Stomach smooth muscle (tissue), 2 donors: Measurements from ENCODE around the gene FAN1.
"Not testable (repeated sequence)": the region's sequence is repeated elsewhere in the genome, so short reads cannot be mapped to it uniquely, and the experiment has no call there.

Experiments
- H3K27ac ChIP-seq: one replicate; pipeline ENCODE4 v1.7.0; 2013; ENCODE audit warnings: mild to moderate bottlenecking, low read length, inconsistent platforms
- H3K27me3 ChIP-seq, 2 donors: one replicate each; pipeline ENCODE4 v1.7.0; 2013; ENCODE audit warnings: low read length in 2 of 2; ENCODE audit not compliant: insufficient read depth in 2 of 2, control insufficient read depth in 1 of 2
- H3K36me3 ChIP-seq, 2 donors: one replicate each; pipeline ENCODE4 v1.7.0; 2013; ENCODE audit warnings: low read length in 2 of 2; ENCODE audit not compliant: control insufficient read depth in 2 of 2, insufficient read depth in 2 of 2
- H3K4me1 ChIP-seq: one replicate; pipeline ENCODE4 v1.7.0; 2013; ENCODE audit warnings: low read length; ENCODE audit not compliant: control insufficient read depth, insufficient read depth
- H3K4me3 ChIP-seq, 2 donors: one replicate each; pipeline ENCODE4 v1.7.0; 2013; ENCODE audit warnings: low read length in 2 of 2
- H3K9ac ChIP-seq, 2 donors: one replicate each; pipeline ENCODE4 v1.7.0; 2013; ENCODE audit warnings: low read length in 2 of 2, mild to moderate bottlenecking in 1 of 2
- H3K9me3 ChIP-seq, 2 donors: one replicate each; pipeline ENCODE4 v1.7.0; 2013; ENCODE audit warnings: low read length in 2 of 2; ENCODE audit not compliant: control insufficient read depth in 2 of 2
- donor health status: healthy.
- donor health status: Pancreatic carcinoma.

FAN1 gene

DNA sequence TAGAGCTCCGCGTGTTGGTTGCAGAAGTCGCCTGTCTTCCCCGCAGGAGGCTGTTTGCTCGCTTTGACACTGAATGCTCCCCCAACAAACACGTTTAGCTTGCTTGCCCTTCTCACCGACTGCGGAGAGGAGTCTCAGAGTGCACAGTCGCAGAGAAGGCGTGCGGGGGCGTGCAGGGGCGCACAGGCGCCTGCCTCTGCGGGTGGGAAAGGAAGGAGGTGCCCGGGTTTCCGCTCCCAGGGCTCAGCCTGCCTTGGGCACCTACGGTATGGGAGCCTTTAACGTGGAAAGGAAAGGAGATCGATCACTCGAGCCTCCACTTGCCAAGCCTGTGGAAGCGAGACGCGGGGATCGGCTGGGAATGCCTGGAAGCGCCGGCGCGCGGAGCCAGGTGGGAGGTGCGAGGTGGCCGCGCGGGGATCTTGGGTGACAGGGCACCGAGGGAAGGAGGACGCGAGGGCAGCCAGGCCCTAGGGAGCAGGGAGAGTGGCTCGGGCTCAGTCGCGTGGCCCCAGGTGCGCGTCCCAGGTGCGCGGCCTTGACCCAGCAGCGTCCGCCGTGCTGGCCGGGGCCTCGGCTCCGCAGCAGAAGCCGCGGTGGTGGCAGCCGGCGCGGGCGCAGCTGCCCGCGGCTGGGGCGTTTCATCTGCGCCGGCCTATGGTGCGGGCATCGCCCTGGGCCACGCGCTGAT, at the start of gene FAN1:
Gene FAN1 (plus strand): TSS at position 419 of the 691 bp plus-strand sequence. CDS start 749 bp downstream, outside the sequence.
- Histone ChIP-seq H3K27me3 (no peaks in the 10 kb centered on the region), H3K4me1 (peaks cover 6% of the 10 kb centered on the region), H3K9me3 (no peaks in the 10 kb centered on the region), H3K9ac (peak within 1 kb of the TSS; percentile 80 to 82), H3K27ac (peak within 1 kb of the TSS; percentile 46), H3K4me3 (peak within 1 kb of the TSS; percentile 96 to 97), H3K36me3 (peaks cover 0 to 3% of the 10 kb centered on the region in 2 donors)

DNA sequence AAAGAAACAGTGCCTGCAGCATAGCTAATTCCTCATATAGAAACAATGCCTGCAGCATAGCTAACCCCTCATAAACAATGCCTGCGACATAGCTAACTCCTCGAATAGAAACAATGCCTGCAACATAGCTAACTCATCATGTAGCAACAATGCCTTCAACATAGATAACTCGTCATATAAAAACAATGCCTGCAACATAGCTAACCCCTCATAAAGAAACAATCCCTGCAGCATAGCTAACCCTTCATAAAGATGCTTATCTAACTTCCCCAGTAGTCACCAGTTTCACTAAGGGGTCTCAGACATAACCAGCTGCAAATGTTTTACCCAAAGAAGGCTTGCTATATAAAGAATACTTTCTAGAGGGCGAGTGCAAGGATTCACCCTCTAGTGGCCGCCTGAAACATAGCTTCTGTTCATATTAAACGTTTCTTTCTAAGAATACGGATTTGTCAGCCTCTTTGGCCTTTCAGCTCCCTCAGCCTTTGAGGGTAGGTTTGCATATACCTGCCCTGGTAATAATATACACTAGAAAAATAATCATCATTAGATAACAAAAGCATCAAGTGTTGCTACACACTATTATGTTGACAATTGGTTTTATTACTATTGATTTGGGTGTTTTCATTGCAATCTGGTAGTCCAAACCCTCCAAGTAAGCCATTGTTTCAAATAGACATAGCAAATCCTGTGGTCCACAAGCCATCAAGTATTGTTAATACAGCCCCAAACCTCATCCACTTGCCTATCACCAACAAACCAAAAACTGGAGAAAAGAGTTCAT, 44.4 kb upstream of the FAN1 start:
- Histone ChIP-seq H3K4me3 (no peak overlapping the region), H3K27me3 (no peaks in the 10 kb centered on the region), H3K9ac (no peak overlapping the region), H3K36me3 (no peaks in the 10 kb centered on the region), H3K4me1 (no peaks in the 10 kb centered on the region), H3K9me3 (no peaks in the 10 kb centered on the region), H3K27ac (no peak overlapping the region)

DNA sequence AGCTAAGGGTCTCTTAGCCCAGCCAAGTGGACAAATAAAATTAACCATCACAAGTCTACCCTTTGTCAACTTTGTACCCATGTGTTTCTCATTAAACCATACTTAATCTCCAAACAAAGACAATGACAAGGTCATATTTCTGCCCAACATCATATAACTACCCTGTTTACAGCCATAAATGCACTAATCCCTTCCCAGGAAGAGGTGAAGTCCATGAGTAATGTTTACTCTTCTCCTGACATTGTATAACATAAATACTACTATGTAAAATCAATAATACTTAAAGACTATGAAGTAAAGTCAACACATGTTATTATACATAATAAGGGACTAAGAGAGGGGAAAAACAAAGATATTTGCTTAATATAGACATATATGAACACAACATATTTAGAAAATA, 38.5 kb upstream of the FAN1 start:
- no peaks in the 10 kb centered on the region for H3K27me3 ChIP-seq
- H3K4me3 ChIP-seq, result no peak overlapping the region
- H3K4me1 ChIP-seq, result no peaks in the 10 kb centered on the region
- no peak overlapping the region for H3K27ac ChIP-seq
- no peak overlapping the region for H3K9ac ChIP-seq
- no peaks in the 10 kb centered on the region for H3K9me3 ChIP-seq
- H3K36me3 ChIP-seq, result no peaks in the 10 kb centered on the region

DNA sequence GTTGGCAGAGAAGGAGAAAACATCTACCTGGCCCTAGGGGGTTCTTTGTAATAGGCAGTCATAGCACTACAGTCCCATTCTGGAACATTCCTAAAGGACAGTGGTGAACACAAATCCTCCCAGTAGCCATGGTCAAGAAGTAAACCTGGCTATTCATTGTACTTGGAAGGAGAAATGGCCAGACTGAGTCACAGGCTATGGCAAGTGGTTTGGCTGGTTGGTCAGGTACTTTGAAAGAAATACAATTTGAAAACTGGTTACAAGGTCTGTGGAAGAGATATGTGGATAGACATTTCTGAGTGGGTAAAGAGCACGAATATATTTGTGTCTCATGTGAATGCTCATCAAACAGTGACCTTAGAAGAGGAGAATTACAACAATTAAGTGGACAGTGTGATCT, 33.0 kb upstream of the FAN1 start:
- H3K9me3 ChIP-seq, result no peaks in the 10 kb centered on the region
- no peak overlapping the region for H3K4me3 ChIP-seq
- no peak overlapping the region for H3K9ac ChIP-seq
- no peak overlapping the region for H3K27ac ChIP-seq
- H3K4me1 ChIP-seq, result no peaks in the 10 kb centered on the region
- H3K36me3 ChIP-seq, result no peaks in the 10 kb centered on the region
- no peaks in the 10 kb centered on the region for H3K27me3 ChIP-seq

DNA sequence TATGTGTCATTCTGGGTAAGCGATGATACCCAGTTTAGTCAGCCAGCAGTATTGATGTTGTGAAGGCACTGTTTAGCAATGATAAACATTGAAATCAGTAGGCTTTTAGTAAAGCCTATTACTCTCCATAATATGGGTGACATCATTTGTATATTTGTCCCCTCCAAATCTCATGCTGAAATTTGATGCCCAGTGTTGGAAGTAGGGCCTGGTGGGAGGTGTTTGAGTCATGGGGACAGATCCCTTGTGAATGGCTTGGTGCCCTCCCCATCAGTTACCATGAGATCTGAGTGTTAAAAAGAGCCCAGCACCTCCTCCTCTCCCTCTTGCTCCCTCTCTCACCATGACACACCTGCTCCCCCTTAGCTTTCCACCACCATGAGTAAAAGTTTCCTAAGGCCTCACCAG, 31.4 kb upstream of the FAN1 start:
- Histone ChIP-seq H3K36me3 (no peaks in the 10 kb centered on the region), H3K4me3 (no peak overlapping the region), H3K27me3 (no peaks in the 10 kb centered on the region), H3K9me3 (no peaks in the 10 kb centered on the region), H3K27ac (no peak overlapping the region), H3K9ac (no peak overlapping the region), H3K4me1 (no peaks in the 10 kb centered on the region)

DNA sequence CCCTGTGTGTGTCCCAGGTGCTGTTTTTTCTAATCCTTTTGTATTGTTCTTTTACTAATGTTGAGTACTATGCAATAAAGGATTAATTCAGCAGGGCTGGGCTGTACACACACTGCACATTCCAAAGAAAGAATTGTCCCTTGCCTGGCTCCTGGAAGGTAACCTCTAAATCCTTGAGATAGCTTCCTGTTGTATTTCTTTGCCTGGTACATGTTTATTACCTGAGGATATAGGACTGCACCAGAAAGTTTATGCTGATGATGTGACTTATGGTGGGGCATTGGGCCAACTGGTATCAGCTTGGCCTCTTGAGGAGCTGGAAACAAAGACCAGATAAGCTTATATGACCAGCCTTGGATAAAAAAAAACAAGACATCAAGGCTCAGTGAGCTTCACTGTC, 26.6 kb upstream of the FAN1 start:
- Histone ChIP-seq H3K4me1 (no peaks in the 10 kb centered on the region), H3K9ac (no peak overlapping the region), H3K9me3 (no peaks in the 10 kb centered on the region), H3K4me3 (no peak overlapping the region), H3K27ac (no peak overlapping the region), H3K36me3 (no peaks in the 10 kb centered on the region), H3K27me3 (no peaks in the 10 kb centered on the region)

DNA sequence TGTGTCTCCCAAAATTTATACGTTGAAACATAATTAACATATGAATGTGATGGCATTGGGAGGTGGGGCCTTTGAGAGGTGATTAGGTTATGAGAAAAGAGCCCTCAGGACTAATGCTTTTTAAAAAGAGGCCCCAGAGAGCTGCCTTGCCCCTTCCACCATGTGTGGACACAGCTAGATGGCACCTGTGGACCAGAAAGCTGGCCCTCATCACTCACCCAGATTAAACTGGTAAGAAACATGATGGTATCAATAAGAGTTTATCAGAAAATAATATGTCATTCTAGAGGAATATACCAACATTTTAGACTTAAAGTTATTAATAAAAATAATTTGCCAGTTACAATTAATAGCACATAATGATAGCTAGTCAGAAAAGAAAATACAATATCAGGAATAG, 25.2 kb upstream of the FAN1 start:
- no peaks in the 10 kb centered on the region for H3K27me3 ChIP-seq
- no peak overlapping the region for H3K9ac ChIP-seq
- H3K4me3 ChIP-seq, result no peak overlapping the region
- no peaks in the 10 kb centered on the region for H3K36me3 ChIP-seq
- H3K27ac ChIP-seq, result no peak overlapping the region
- H3K9me3 ChIP-seq, result no peaks in the 10 kb centered on the region
- no peaks in the 10 kb centered on the region for H3K4me1 ChIP-seq

DNA sequence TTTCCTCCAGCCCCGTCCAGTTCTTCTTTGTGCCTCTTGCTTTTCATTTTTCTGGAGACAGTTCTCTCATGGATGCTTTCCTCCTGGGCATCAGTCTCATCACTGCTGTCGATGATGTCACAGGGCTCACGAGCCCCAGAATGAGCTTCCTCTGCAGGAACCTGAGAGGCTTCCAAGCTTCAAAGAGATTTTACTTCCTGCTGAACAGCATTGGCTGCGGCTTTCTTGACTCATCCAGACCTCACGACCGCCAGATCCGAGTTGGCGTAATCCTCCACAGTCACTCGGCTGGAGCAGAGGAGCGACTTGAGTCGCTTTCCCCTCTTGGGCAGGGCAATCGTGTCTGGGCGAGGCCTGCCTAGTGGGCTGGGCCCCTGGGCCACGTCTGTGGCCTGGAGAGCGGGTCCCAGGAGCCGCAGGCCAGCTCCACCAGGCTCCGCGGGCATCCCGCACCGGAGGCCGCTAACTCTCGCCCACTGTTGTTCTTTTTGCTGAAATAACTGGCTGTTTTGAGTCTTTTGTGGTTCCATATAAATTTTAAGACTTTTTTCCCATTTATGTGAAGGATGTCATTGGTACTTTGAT, 20.8 kb upstream of the FAN1 start:
- H3K9me3 ChIP-seq, result no peaks in the 10 kb centered on the region
- no peak overlapping the region for H3K27ac ChIP-seq
- no peak overlapping the region for H3K4me3 ChIP-seq
- no peaks in the 10 kb centered on the region for H3K27me3 ChIP-seq
- no peaks in the 10 kb centered on the region for H3K36me3 ChIP-seq
- no peak overlapping the region for H3K9ac ChIP-seq
- no peaks in the 10 kb centered on the region for H3K4me1 ChIP-seq

DNA sequence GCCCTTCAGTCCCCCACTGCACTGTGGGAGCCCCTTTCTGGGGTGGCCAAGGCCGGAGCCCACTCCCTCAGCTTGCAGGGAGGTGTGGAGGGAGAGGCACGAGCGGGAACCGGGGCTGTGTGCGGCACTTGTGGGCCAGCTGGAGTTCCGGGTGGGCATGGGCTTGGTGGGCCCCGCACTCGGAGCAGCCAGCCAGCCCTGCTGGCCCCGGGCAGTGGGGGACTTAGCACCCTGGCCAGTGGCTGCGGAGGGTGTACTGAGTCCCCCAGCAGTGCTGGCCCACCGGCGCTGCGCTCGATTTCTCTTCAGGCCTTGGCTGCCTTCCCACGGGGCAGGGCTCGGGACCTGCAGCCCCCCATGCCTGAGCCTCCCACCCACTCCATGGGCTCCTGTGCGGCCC, 20.0 kb upstream of the FAN1 start:
- H3K36me3 ChIP-seq, H3K27ac ChIP-seq, H3K27me3 ChIP-seq, H3K9ac ChIP-seq, H3K4me3 ChIP-seq, H3K9me3 ChIP-seq, H3K4me1 ChIP-seq: not testable (repeated sequence)

DNA sequence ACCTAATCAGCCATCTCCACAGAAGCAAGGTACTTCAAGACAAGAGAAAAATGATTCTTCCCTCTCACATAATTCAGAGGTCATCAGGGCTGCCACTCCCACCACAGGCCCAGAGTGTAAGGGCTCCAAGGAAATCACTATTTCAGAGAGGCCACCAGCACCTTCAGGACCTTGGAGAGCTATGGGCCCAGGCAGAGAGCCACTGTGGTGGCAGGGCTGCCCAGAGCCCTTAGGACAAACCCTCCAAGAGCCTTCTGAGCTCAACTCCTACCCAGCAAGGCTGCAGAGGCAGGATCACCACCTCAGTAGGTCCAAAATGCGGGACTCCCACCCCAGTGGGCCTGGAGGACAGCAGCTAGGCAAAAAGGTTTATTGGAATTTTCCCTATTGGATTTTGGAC, 17.9 kb upstream of the FAN1 start:
- H3K9ac ChIP-seq, result no peak overlapping the region
- H3K27ac ChIP-seq, result no peak overlapping the region
- no peaks in the 10 kb centered on the region for H3K9me3 ChIP-seq
- no peaks in the 10 kb centered on the region for H3K27me3 ChIP-seq
- no peaks in the 10 kb centered on the region for H3K36me3 ChIP-seq
- H3K4me1 ChIP-seq, result no peaks in the 10 kb centered on the region
- no peak overlapping the region for H3K4me3 ChIP-seq

DNA sequence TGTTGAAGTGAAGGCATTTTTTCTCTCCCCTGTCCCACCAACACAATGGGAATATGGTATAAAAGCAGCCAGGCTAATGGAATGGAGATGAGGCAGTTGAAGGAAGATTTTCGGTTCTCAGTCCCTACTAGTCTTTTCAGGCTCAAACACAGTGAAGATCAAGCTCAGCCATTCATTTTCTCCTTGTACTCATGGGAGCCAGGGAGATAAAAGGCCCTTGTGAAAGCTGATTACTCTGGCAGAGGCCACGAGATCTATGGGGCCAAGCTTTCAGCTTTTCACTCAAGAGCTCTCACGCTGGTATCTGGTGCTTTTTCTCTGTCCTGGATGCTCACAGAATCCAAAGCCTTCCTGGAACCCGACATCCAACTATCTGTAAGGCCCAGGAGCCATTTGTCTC, 14.5 kb upstream of the FAN1 start:
- H3K27me3 ChIP-seq, result no peaks in the 10 kb centered on the region
- no peak overlapping the region for H3K9ac ChIP-seq
- H3K36me3 ChIP-seq, result no peaks in the 10 kb centered on the region
- H3K4me1 ChIP-seq, result no peaks in the 10 kb centered on the region
- no peak overlapping the region for H3K27ac ChIP-seq
- no peaks in the 10 kb centered on the region for H3K9me3 ChIP-seq
- H3K4me3 ChIP-seq, result no peak overlapping the region
